Measurements from ENCODE around the gene CENPN.

The CENPN gene

DNA sequence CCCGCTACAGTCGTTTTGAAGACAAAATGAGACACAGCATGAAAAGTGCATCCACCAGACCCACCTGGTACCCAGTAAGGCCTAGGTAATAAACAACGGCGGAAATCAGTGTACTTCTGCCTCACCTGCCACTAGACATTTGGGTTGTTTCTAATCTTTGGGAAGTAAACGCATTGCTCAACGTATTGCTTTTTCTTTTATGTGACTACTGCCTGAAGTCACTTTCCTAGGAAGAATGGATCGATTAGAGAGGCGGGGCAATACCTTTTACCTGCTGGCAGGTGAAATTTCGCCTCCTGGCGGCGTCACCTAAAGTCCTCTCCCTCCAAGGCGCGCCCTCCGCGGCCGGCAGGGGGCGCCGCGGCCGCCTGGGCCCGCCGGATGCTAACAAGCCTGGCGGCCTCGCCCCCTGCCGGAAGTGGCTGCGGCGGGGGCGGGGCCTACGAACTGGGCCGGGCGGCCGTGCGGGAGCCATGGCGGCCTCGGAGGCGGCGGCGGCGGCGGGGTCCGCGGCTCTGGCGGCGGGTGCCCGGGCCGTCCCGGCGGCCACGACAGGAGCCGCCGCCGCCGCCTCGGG lies 28.5 kb downstream of the CENPN start, which contains the start of gene ATMIN:
Gene ATMIN, plus strand, starts transcription at position 445 of the 577 bp plus-strand sequence. Its CDS starts 29 bp downstream, at position 474.
- DNase-seq (ENCODE audit: low spot score): peak; percentile 90

DNA sequence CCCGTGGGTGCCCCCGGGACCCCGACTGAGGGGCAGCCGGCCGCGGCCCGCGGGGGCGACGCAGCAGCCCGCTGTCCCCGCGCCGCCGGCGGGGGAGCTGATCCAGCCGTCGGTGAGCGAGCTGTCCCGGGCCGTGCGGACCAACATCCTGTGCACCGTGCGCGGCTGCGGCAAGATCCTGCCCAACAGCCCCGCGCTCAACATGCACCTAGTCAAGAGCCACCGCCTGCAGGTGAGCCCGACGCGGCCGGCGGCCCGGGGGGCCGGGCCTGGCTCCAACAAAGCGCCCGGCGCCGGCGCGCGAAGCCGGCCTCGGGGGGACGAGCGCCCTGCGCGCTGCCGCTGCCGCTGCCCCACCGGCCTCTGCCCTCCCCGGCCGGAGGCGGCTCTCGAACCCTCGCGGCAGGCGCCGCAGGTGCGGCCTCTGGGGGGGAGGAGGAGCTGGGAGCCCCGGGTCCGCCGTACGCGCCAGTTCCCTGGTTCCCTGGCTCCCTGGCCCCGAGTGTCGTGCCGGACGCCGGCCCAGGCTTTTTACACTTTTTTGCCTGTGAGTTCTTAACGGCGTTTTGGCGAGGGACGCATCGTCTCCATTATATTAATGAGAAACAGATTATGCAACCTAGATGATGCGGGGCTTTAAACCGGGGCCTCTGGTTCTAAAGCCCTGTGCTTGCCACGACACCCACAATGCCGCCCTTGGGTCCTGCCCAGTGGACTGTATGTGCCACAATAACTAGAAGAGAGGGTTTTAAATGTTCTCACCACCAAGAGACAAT lies 29.1 kb downstream of the CENPN start:
- peak; percentile 42 for DNase-seq (ENCODE audit: low spot score)

DNA sequence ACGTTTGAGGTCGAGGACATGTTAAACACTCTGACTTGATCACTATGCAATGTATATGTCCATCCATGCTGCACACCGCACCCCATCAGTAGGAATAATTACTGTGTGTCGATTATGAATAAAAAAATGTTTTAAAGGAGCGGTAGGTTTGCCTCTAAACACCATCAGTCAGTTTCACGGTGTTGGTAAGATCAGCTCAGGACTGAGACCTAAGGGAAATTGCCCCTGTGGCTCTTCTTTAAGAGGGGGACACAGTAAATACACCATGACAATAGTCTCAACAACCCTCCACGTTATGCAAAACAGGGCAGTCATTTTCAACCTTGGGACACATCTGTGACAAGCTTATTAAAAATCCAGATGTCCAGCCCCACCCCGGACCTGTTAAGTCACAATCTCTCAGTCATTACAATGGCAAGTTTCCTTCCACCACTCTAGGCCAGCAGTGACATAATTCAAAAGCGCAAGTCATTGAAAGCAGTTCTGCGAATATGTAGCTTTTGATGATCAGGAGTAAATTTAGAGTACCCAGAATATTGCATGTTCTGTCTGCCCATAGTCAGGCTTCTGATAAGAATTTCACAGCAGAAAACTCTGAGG lies 29.8 kb downstream of the CENPN start:
- no peak for DNase-seq (ENCODE audit: low spot score)

DNA sequence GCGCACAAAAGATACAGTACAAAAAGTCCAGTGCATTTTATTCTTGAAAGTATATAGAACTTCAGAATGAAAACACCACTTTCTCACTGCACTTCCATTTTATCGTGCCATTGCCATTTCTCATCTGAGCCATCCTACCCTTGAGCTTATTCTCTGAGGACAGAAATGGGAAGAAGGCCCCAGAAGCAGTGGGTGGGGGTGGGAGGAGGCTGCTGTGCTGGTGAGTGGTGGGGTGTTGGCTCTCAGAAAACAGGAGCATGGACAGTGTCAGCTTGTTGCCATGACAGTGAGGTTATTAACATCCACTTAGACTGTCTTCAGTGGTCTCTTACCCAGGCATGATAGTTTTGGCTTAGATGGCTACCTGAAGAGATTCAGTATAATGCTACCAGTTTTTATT lies 33.1 kb downstream of the CENPN start:
- no peak for DNase-seq (ENCODE audit: low spot score)

DNA sequence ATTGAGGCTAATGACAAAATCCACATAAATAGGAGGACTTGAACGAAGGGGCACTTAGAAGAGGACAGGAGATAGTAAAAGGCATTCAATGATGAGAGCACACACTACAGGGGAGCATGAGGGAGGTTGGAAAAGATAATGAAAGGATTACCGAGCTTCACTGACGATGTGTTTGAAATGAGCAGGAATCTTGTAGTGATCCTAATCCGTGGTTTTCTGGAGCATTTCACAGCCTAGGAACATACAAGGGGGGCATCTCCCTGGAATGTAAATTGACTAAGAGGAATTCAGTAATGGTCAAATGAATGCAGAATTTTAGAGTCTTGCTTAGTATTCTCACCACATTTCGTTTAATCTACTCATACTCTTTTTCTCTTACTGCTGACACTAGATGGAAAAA lies 33.8 kb downstream of the CENPN start:
- DNase-seq (ENCODE audit: low spot score): no peak

DNA sequence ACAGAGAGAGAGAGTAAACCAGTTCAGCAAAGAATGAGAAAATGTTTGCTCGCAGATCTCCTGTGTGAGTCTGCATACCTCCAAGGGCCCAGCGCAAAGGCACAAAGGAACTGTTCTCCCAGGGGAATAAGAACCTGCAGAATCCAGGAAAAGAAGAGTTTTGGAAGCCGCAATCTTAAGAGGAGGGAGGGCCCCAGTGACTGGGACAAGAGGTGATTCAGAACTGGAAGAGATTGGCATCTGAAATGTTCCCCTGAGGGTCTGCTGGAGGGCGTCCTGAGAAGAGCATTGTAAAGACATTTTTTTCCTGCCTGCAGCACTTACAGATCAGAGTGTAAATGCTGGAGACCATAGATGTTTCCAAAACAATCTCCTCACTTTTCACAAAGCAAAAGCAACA lies 34.7 kb downstream of the CENPN start:
- DNase-seq (ENCODE audit: low spot score): no peak

DNA sequence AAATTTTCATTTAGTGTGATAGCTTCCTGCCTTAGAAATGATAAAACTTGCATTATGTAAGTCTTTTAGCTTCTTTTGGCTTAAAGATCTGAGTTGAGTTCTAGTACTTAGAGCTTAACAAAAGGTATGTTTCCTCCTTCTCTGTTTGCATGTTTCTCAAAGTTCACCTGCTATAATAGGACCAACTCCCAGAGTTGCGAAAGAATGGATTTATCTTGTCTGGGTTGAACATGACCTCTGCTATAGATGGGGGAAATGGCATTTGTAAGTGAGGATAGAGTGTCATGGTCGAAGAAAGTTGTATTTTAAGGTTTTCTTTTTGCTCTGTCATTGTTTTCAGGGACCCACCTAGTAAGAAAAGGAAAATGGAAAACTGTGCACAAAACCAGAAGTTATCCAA lies 35.8 kb downstream of the CENPN start:
- DNase-seq (ENCODE audit: low spot score): no peak

DNA sequence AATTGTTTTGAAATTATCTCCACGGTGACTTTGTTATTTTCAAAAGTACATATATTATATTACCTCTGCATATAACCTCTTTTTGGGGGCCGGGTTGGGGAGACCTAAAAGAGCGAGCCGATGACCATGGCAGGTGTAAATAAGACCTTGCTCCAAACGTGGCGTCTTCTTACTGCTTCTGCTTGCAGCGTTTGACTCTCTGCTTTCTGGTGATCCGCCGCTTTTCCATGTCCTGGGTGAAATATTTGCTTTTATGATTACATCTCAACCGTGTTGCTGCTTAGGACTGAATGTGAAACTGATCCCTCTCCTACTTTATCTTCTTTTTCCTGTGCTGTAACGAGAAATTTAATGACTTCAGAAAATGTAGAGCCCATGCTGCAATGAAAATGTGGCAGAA lies 46.7 kb downstream of the CENPN start:
- no peak for DNase-seq (ENCODE audit: low spot score)

DNA sequence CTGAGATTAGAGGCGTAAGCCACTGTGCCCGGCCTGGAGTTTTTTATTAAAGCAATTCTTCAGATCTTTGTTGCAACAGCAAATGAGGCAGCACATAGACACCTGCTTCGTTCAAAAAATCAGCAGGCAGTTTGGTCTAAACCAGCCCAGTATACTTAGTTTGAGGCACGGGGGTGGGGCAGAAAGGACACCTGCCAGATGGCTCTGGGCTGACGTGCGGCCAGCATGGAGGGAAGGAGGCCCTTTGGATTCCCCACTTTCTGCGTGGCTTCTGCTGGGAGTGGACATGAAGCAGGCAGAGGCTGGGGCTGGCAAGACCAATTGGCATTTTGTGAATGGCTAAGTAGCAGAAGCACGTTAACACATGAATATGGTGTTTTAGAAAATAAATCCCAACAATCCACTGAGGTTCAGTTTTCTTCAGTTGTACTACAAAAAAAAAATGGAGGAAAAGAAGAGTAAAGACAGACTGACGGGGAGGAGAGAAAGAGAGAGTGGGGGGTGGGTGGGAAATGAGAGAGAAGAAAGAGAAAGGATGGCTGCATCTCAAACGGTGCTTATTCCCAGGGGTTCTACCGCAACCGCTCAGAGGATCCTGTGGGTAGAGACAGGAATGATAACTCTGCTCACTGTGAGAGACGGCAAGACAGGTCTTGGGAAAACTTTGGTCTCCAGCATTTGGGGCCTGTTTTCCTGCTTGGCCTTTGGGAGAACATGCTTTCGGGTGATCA lies 53.7 kb downstream of the CENPN start:
- no peak for DNase-seq (ENCODE audit: low spot score)

DNA sequence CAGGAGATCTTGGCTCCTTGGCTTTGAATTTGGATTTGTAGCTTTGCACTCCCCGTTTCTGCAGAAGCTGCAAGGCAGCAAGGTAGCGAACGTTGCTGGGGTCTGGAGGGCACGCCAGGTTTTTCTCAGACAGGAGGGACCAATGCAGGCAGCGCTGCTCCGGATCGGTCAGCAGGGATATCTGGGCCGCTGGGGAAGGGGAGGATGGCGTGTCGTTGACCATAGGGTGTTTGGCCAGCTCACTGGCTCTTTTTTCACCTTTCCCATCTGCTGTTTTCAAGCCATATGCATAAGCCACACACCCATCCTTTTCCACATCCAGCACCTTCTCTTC lies 54.3 kb downstream of the CENPN start:
- DNase-seq (ENCODE audit: low spot score): no peak

DNA sequence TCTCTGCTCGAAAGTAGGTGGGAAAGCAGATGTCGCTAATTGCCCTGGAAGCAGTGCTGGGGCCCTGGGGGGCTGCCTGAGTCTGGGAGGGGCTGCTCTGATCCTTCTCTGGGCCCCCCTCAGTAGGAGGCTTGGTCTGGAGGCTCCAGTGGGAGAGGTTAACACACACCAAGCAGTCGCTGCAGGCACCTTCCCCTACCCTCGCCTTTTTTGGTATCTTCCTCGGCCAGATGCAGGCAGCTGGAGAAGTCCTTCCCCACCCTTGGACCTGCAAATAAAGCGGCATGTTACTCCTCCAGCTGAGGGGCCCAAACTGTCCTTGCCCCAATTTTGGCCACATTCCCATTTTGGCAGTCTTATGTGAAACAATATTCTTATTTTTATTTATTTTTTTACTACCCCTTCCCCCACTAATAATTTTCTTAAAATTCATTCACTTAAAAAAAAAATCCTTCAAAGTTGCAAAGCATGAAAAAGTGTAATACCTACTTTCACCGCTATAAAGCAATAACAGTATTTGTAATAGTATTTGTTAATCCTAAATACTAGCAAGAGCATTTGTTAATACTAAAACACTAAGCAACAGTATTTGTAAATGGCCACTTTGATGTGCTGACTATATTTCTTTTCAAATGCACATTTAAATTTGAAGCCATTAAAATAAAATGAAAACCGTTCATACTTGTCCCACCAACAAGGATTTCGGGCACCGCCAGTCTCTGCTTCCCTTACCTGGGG lies 55.0 kb downstream of the CENPN start:
- DNase-seq (ENCODE audit: low spot score): no peak

DNA sequence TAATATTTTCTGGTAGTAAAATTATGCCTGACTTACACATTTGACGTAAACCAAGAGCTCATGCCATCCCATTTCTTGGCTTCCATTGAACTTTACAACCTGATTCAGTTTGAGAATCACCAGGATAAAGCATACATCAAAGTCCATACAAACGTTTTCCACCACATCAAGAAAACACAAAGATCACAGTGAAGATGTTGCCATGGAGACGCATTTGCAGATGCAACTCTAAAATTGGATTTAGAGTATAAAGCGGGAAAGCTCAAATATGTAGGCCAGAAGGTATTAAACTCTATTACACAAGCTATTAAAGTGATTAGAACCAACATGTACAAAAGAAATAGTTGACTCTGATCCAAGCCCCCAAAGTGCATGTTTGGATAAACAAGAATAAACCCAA lies 59.7 kb downstream of the CENPN start:
- no peak for DNase-seq (ENCODE audit: low spot score)

DNA sequence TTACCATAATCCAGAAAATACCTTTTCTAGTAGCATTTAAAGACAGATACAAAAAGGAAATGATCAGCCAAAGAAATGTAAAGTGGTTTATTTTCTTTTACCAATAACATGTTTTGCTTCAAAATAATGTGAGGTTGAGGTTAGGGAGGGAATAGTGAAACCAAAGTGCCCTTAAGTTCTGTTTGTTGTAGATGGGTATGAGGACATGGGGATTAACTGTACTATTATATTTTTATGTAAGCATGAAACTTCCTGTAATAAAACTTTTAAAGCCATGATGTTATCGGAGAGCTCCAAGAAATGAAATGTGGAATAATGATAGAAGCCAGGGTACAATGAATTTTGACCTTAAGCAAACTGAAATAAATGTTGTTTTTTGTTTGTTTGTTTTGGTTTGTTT lies 60.2 kb downstream of the CENPN start:
- no peak for DNase-seq (ENCODE audit: low spot score)

DNA sequence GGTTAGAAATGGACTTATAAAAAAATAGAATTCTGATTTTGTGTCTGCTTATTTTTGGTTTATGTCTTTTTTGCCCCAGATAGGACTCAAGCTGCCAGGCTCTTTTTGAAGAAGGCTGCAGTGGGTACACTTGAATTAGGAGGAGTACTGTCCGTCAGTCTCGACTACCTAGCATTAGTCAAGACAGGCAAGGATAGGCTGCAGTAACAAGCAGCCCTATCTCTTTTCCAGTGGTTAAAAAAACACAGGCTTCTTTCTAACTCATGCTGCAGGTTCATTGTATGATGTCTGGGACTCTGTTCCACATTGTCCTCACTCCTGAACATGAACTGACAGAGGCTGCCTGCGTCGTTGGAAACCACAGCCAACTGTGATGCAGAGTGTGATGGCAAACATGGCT lies 62.0 kb downstream of the CENPN start:
- DNase-seq (ENCODE audit: low spot score): no peak

DNA sequence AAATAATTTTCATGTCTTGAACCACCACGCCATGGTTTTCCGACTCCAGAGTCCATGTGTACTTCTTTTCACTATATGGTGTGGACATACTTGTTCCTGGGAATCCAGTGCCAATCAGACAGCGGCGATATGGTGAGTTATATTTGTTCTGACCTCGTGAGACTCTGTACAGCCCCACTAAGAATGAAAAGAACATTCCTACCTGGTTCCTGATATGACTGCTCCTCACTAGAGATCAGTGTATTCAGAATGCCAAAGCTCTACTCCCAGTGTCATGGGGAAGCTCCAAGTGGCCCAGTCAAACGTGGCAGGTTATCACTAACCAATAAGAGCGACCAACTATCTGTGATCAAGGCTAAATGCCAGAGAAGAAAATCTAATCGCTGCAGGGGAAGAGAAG lies 64.0 kb downstream of the CENPN start:
- DNase-seq (ENCODE audit: low spot score): no peak

DNA sequence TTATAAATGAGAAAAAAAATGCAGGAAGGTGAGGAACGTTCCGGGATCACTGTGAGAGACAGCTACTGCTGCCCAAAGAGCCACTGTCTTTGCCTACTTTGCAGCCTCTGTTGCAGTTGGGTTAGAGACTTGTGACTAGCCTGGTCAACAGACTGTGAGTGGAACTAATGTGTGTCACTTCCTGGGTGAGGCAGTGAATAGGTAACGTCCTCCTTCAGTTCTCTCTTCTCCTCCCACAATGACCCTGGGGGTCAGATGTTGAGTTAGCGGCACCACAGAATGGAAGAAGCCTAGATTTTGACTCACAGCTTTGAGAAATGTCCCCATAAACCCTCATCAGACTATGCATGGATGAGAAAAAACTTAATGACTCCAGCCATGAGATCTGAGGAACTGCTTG lies 64.8 kb downstream of the CENPN start:
- peak; percentile 21 for DNase-seq (ENCODE audit: low spot score)

DNA sequence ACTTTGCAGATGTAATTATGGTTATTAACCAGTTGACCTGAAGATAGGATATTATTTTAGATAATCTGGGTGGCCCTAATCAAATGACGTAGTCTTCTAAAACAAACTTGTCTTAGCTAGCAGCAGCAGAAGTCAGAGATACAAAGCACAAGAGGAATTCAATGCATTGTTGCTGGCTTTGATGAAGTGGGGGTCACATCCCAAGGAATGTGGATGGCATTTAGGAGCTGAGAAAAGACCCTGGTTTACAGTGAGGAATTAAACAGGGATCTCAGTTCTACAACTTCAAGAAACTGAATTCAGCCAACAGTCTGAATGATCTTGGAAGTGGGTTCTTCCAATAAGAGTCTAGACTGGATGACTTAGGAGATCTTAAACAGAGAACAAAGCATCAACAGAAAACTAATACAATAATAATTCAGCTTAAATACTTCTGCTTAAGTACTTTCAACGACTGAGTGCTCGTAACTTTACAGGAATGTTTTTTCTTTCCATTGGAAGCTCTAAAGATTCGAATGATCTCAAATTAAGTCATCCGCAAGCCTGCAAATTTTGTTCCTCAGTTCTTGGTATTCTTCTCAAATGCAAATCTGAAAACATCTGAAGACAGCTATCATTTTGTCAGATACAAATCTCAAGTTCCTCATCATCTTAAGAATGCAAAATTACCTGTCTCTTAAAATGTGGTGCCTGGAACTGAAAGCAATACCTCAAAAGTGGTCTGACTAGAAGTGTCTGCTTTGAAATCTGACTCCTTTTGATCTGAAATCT lies 66.7 kb downstream of the CENPN start:
- no peak for DNase-seq (ENCODE audit: low spot score)

DNA sequence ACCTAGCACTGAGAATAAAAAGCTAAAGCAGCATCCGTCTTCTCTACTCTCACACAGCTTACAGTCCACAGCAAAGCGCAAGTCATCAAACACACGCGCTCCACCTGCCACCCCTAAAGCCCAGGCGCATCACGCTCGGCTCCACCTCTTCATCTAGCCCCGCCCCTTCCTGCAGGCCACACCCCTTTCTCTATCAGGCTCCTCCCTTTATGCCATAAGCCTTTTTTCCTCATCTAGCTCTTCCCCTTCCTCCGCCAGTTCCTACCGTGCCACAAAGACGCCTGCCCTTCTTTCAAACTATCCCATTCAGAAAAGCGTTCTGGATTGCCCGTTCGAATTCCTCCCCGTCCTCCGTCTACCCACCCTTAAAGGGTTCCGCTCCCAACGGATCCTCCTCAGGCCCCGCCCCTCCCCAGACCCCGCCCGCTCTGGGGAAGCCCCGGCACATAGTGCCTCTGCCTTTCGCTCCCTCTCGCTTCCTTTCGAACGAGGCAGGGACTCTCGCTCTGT lies 69.6 kb downstream of the CENPN start:
- DNase-seq (ENCODE audit: low spot score): peak; percentile 79

DNA sequence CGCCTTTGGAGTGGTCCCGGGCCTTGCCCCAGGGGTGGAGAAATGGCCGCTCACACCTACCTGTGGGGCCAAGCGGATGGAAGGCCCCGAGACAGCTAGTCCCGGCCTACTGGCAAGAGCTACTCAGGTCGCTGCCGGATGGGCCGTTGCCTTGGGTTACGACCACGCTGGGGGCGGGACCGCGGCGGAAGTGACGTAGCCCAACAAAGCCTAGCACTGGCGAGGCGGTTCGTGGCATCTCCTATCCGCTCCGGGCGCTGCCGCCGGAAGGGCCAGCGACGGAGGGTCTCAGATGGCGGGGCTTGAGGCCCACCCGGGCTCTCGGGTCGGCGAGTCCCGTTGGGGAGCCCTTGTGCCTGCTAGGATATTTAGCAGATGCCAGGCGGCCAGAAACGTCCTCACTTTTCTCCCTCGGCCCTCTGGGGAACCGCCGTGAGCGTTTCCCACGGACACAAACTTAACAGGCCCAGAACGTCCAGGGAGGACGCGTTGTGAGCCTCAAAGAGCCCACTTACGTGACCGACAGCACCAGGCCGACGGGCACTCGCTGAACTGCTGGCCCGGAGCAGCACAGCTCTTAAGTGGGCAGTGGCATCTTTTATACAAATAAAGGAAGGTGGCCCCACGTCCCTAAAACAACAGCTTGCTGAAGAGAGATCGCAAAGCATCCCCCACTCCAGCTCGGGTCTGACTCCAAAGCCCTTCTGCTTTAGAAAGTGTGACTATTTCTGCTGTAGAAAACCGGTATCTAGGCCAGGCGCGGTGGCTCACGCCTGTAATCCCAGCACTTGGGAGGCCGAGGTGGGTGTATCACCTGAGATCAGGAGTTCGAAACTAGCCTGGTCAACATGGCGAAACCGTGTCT lies 70.3 kb downstream of the CENPN start, which contains the start of gene C16orf46:
Gene C16orf46, minus strand, starts transcription at position 163 of the 865 bp plus-strand sequence. CDS start 13,283 bp downstream, outside the sequence.
- DNase-seq (ENCODE audit: low spot score): peak; percentile 96

DNA sequence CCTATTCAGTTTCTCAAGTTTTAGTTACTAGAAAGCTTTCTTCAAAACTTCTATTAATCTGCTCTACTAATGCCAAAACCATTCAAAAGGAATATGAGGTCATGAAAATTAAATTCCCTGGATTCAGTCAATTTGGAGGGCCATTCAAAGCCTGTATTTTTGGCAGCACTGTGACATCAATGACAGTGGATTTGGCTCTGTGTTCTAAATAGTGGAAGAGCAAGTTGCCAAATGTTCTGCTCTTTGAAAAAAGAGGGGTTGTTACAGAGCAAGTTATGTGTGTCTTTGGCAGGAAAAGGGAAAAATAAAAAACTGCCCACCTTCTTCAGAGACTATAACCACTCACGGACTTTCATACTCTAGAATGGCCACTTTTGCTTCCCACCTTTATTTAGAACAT lies 73.2 kb downstream of the CENPN start:
- no peak for DNase-seq (ENCODE audit: low spot score)
